B cell (primary cell): Measurements from ENCODE around the gene TMED6. TPM values are rescaled to one million over a fixed set of nuclear protein-coding genes. Genes with fewer than 3 reads are reported as not detected.

ENCODE experiments used
- ATAC-seq: fragments of 200-7000 bp; cut with Tn5 transposase; one replicate; pipeline ENCODE4 v1.10.0; 2021; ENCODE audit warnings: low read depth, mild to moderate bottlenecking, moderate number of reproducible peaks, moderate library complexity
- CTCF ChIA-PET: fragments of 350-600 bp; sonication (Branson Sonifier 250); formaldehyde crosslinking; loops from one replicate; lab custom pipeline; 2021; ENCODE audit warnings: antibody characterized with exemption, inconsistent platforms; lab: Charles Lee
- POLR2A ChIA-PET: fragments of 350-600 bp; sonication (Branson Sonifier 250); formaldehyde crosslinking; loops from one replicate; lab custom pipeline; 2021; ENCODE audit warnings: antibody characterized with exemption; lab: Charles Lee
- DNase-seq: peaks from one replicate; pipeline ENCODE4 v3.0.0; 2013
- H2AFZ ChIP-seq: 2 replicates; pipeline ENCODE4 v1.6.1; 2012; ENCODE audit warnings: mild to moderate bottlenecking, low read depth, low read length; ENCODE audit not compliant: insufficient read depth, poor library complexity, severe bottlenecking
- H3K27ac ChIP-seq, 2 donors: 1 replicate in 1 of 2; 2 replicates in 1 of 2; pipeline ENCODE4 v1.5.1; 2012 to 2013; ENCODE audit warnings: low read length in 2 of 2, mild to moderate bottlenecking in 2 of 2, moderate library complexity in 1 of 2
- H3K27me3 ChIP-seq, 4 experiments: fragments of 200-600 bp in 1 of 4; sonication (generic) in 1 of 4; replicated peaks in 1 of 4; 1 replicate in 2 of 4; 2 replicates in 2 of 4; pipeline versions ENCODE4 v1.6.1 to v1.7.0; 2013 to 2016; ENCODE audit warnings: low read length in 3 of 4, mild to moderate bottlenecking in 2 of 4, mixed read lengths in 1 of 4, moderate library complexity in 1 of 4; ENCODE audit not compliant: insufficient read depth in 4 of 4, control insufficient read depth in 3 of 4; ENCODE audit errors: control extremely low read depth in 1 of 4
- H3K36me3 ChIP-seq, 2 experiments: replicated peaks in 1 of 2; 1 replicate in 1 of 2; 2 replicates in 1 of 2; pipeline versions ENCODE4 v1.6.1 to v1.7.1; 2013; ENCODE audit warnings: low read length in 1 of 2; ENCODE audit not compliant: insufficient read depth in 2 of 2, control insufficient read depth in 1 of 2; ENCODE audit errors: control extremely low read depth in 1 of 2, extremely low read depth in 1 of 2
- H3K4me1 ChIP-seq, 2 donors: fragments of 200-600 bp in 1 of 2; sonication (generic) in 1 of 2; 1 replicate in 1 of 2; 2 replicates in 1 of 2; pipeline versions ENCODE4 v1.5.1 to v1.6.1; 2013 to 2017; ENCODE audit warnings: low read length in 2 of 2; ENCODE audit not compliant: control insufficient read depth in 2 of 2, insufficient read depth in 2 of 2
- H3K4me2 ChIP-seq: replicated peaks from 2 replicates; pipeline ENCODE3; 2012; ENCODE audit warnings: mild to moderate bottlenecking, low read depth, low read length; ENCODE audit not compliant: poor library complexity, severe bottlenecking
- H3K4me3 ChIP-seq, 5 experiments: fragments of 200-600 bp in 1 of 5; sonication (generic) in 1 of 5; 1 replicate in 3 of 5; 2 replicates in 2 of 5; pipeline versions ENCODE4 v1.5.1 to v1.7.0; 2011 to 2016; ENCODE audit warnings: low read length in 4 of 5, mild to moderate bottlenecking in 4 of 5, low read depth in 2 of 5, control low read depth in 1 of 5, moderate library complexity in 1 of 5; ENCODE audit not compliant: insufficient read depth in 1 of 5; ENCODE audit errors: control extremely low read depth in 1 of 5, extremely low read depth in 1 of 5
- H3K79me2 ChIP-seq: fragments of 200-600 bp; sonication (generic); one replicate; pipeline ENCODE4 v1.6.0; 2016; ENCODE audit warnings: low read length; ENCODE audit not compliant: control insufficient read depth, insufficient read depth
- H3K9ac ChIP-seq: fragments of 200-600 bp; sonication (generic); 2 replicates; pipeline ENCODE4 v1.6.1; 2017; ENCODE audit warnings: mild to moderate bottlenecking, low read length, moderate library complexity
- H3K9me3 ChIP-seq, 3 donors: one replicate each; pipeline versions ENCODE4 v1.6.1 to v1.7.1; 2013; ENCODE audit warnings: low read length in 2 of 3; ENCODE audit not compliant: control insufficient read depth in 2 of 3, insufficient read depth in 1 of 3; ENCODE audit errors: control extremely low read depth in 1 of 3
- H4K20me1 ChIP-seq: 2 replicates; pipeline ENCODE4 v1.6.0; 2012; ENCODE audit warnings: mild to moderate bottlenecking, low read length; ENCODE audit not compliant: insufficient read depth, control insufficient read depth, poor library complexity, severe bottlenecking
- H3K27ac Mint-ChIP-seq: one replicate; pipeline ENCODE4 v1.8.0; 2021; ENCODE audit warnings: mixed read lengths
- H3K27me3 Mint-ChIP-seq: one replicate; pipeline ENCODE4 v1.8.0; 2021; ENCODE audit warnings: mixed read lengths
- H3K4me1 Mint-ChIP-seq: one replicate; pipeline ENCODE4 v1.8.0; 2021; ENCODE audit warnings: mixed read lengths
- H3K4me3 Mint-ChIP-seq: one replicate; pipeline ENCODE4 v1.8.0; 2021; ENCODE audit warnings: mixed read lengths
- H3K9me3 Mint-ChIP-seq: one replicate; pipeline ENCODE4 v1.8.0; 2022; ENCODE audit warnings: mixed read lengths; ENCODE audit not compliant: insufficient read depth
- CTCF ChIP-seq: fragments of 200-600 bp; IDR thresholded peaks from one replicate; pipeline ENCODE4 v1.8.0; 2022; ENCODE audit warnings: antibody characterized with exemption, mild to moderate bottlenecking
- EZH2 ChIP-seq: IDR thresholded peaks from 2 replicates; pipeline ENCODE4 v1.6.1; 2012; ENCODE audit warnings: borderline replicate concordance, low read depth, mild to moderate bottlenecking, moderate library complexity, low read length; ENCODE audit not compliant: insufficient read depth, poor library complexity, severe bottlenecking
- WGBS: methylation state at CpG from one replicate; pipeline ENCODE4 v1.1.5; 2013; ENCODE audit warnings: missing lambda C conversion rate; ENCODE audit not compliant: insufficient coverage; 5-methylcytosine and 5-hydroxymethylcytosine counted together
- intact Hi-C: fragments of 100-400 bp; cut with micrococcal nuclease; formaldehyde crosslinking; loops from one replicate; pipeline ENCODE4 v1.10.0; 2022
- polyA plus RNA-seq: library from polyadenylated mRNA; depleted of rRNA; stranded (reverse); fragments of >200 nt; gene quantifications from 2 replicates; pipeline ENCODE4 v1.2.3, GENCODE V29; 2012
- total RNA-seq, 2 donors: library from RNA; stranded (reverse); fragments of 120-200 nt in 1 of 2; gene quantifications; 1 replicate in 1 of 2; 2 replicates in 1 of 2; pipeline versions ENCODE4 v1.2.3 to v1.2.4, GENCODE V29; 2013 to 2022

TMED6 gene
- total and polyA plus RNA-seq, 2 donors (not counting 1 experiment from before 2014, with no cell fraction given), result 0.78 to 4.5 TPM

GRCh38 chr16:69381231-69381630 is 29.6 kb upstream of the TMED6 start:
- peaks cover 54% of the 10 kb centered on the region for H3K4me1 Mint-ChIP-seq
- Histone ChIP-seq H3K4me1 (peaks cover 35 to 38% of the 10 kb centered on the region in 2 donors), H2AFZ (no peak overlapping the region), H3K36me3 (peaks cover 9 to 53% of the 10 kb centered on the region in 2 experiments), H3K79me2 (peaks cover 61% of the 10 kb centered on the region), H3K4me2 (peak overlapping the region; percentile 41), H4K20me1 (no peaks in the 10 kb centered on the region), H3K9ac (no peak overlapping the region), H3K9me3 (no peaks in the 10 kb centered on the region), H3K27me3 (no peaks in the 10 kb centered on the region), H3K27ac (peak overlapping the region; percentile 51 to 62), H3K4me3 (peak overlapping the region in 1 of 5 experiments; percentile 8)
- TF ChIP-seq EZH2 (no peak), CTCF (no peak)
- H3K27me3 Mint-ChIP-seq, result no peaks in the 10 kb centered on the region
- H3K4me3 Mint-ChIP-seq, result peak overlapping the region; percentile 34
- CTCF ChIA-PET, result interaction anchor here (1.9 kb wide), 1 partner anchor 40 kb away, joined by 6 read pairs; no protein-coding TSS in a partner anchor
- 0% methylated on average over 2 of the region's 2 CpGs for WGBS
- ATAC-seq, result no peak
- POLR2A ChIA-PET, result interaction anchor here (0.6 kb wide), 1 partner anchor 21 kb away, joined by 4 read pairs; no protein-coding TSS in a partner anchor
- peak overlapping the region; percentile 41 for H3K27ac Mint-ChIP-seq
- DNase-seq, result peak; percentile 49
- H3K9me3 Mint-ChIP-seq, result no peaks in the 10 kb centered on the region
- intact Hi-C loops, result no loop called here

- POLR2A ChIA-PET, result interaction anchor here (0.5 kb wide), 1 partner anchor 974 kb away, joined by 5 read pairs; no protein-coding TSS in a partner anchor
- Histone ChIP-seq H3K27ac (peak overlapping the region in 1 of 2 donors; percentile 32), H3K36me3 (peaks cover 10 to 52% of the 10 kb centered on the region in 2 experiments), H3K27me3 (no peaks in the 10 kb centered on the region), H3K4me2 (no peak overlapping the region), H3K4me1 (peaks cover 21 to 23% of the 10 kb centered on the region in 2 donors), H3K9me3 (no peaks in the 10 kb centered on the region), H3K4me3 (no peak overlapping the region), H2AFZ (no peak overlapping the region), H4K20me1 (no peaks in the 10 kb centered on the region), H3K9ac (no peak overlapping the region), H3K79me2 (peaks cover 58% of the 10 kb centered on the region)
- peaks cover 43% of the 10 kb centered on the region for H3K4me1 Mint-ChIP-seq
- ATAC-seq (no peak), DNase-seq (no peak)
- CTCF ChIA-PET, result interaction anchor here (1.4 kb wide), 1 partner anchor 17 kb away, joined by 3 read pairs; no protein-coding TSS in a partner anchor
- no peak overlapping the region for H3K4me3 Mint-ChIP-seq
- no CpG with 5 or more reads among the region's 1 CpG for WGBS
- peak overlapping the region; percentile 43 for H3K27ac Mint-ChIP-seq
- intact Hi-C loops, result no loop called here
- H3K9me3 Mint-ChIP-seq, result no peaks in the 10 kb centered on the region
- no peak for TF ChIP-seq EZH2
- no peaks in the 10 kb centered on the region for H3K27me3 Mint-ChIP-seq
Observed at GRCh38 chr16:69378760-69379159, 27.2 kb upstream of the TMED6 start.
